KMS-11 (cell line): ENCODE data around the gene TGM3.

Experiments
- H2AFZ ChIP-seq: fragments of 200-600 bp; sonication (generic); 2 replicates; pipeline ENCODE4 v1.6.1; 2016; ENCODE audit warnings: antibody characterized with exemption, mixed run types, low read depth
- H3K27ac ChIP-seq: fragments of 200-600 bp; sonication (generic); 2 replicates; pipeline ENCODE4 v1.6.1; 2016; ENCODE audit warnings: mild to moderate bottlenecking, mixed run types
- H3K27me3 ChIP-seq: fragments of 200-600 bp; sonication (generic); 2 replicates; pipeline ENCODE4 v1.6.1; 2017; ENCODE audit warnings: mild to moderate bottlenecking, low read depth, mixed run types, moderate library complexity; ENCODE audit not compliant: insufficient read depth
- H3K36me3 ChIP-seq: fragments of 200-600 bp; sonication (generic); 2 replicates; pipeline ENCODE4 v1.6.1; 2017; ENCODE audit warnings: mild to moderate bottlenecking, mixed run types; ENCODE audit not compliant: insufficient read depth
- H3K4me1 ChIP-seq: fragments of 200-600 bp; sonication (generic); 2 replicates; pipeline ENCODE4 v1.6.1; 2016; ENCODE audit warnings: mild to moderate bottlenecking, low read depth, mixed run types; ENCODE audit not compliant: poor library complexity, severe bottlenecking
- H3K4me2 ChIP-seq: fragments of 200-600 bp; sonication (generic); 2 replicates; pipeline ENCODE4 v1.7.0; 2016; ENCODE audit warnings: mild to moderate bottlenecking, mixed run types
- H3K4me3 ChIP-seq: fragments of 200-600 bp; sonication (generic); IDR thresholded peaks from 2 replicates; pipeline ENCODE4 v1.6.1; 2017; ENCODE audit warnings: low read depth, low read length, mixed read lengths; ENCODE audit not compliant: insufficient read depth
- H3K79me2 ChIP-seq: fragments of 200-600 bp; sonication (generic); 2 replicates; pipeline ENCODE4 v1.6.1; 2016; ENCODE audit warnings: low read depth, mixed run types; ENCODE audit not compliant: insufficient read depth
- H3K9ac ChIP-seq: fragments of 200-600 bp; sonication (generic); 2 replicates; pipeline ENCODE4 v1.6.1; 2016; ENCODE audit warnings: mild to moderate bottlenecking, mixed run types
- H4K20me1 ChIP-seq: fragments of 200-600 bp; sonication (generic); 2 replicates; pipeline ENCODE4 v1.6.1; 2016; ENCODE audit warnings: mild to moderate bottlenecking, mixed run types; ENCODE audit not compliant: insufficient read depth
- CTCF ChIP-seq: fragments of 200-600 bp; sonication (generic); conservative IDR thresholded peaks from 2 replicates; pipeline ENCODE4 v1.6.1; 2017; ENCODE audit warnings: low read depth, mild to moderate bottlenecking, antibody characterized with exemption, low read length, moderate library complexity, mixed read lengths

TGM3 gene

DNA sequence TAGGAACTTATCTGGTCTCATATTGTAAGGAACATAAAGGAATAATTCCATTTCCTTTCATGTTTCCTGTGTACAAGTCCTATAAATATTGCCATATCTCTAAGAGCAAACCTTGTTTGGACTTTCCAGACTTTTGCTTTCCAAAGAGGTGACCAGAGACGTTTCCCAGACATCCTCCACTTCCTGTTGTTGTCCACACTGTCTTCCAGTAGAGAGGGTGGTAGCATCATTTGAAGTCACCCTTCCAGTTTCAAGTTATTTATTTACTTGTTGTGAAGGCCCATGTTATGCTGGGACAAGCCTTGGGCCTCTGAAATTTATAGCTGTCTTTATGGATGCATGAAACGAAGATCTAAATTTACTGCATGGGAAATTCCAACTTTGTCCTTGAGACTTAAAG, 10.6 kb upstream of the TGM3 start:
- Histone ChIP-seq H3K36me3 (no peaks in the 10 kb centered on the region), H3K9ac (no peak overlapping the region), H3K4me3 (no peak overlapping the region), H4K20me1 (no peaks in the 10 kb centered on the region), H3K4me1 (no peaks in the 10 kb centered on the region), H2AFZ (no peak overlapping the region), H3K27me3 (no peaks in the 10 kb centered on the region), H3K27ac (no peak overlapping the region), H3K79me2 (no peaks in the 10 kb centered on the region), H3K4me2 (no peak overlapping the region)
- no peak for TF ChIP-seq CTCF

GRCh38 chr20:2285613-2286012, 10.2 kb upstream of the TGM3 start:
- TF ChIP-seq CTCF, result no peak
- H3K4me2 ChIP-seq, result no peak overlapping the region
- no peaks in the 10 kb centered on the region for H3K36me3 ChIP-seq
- no peaks in the 10 kb centered on the region for H4K20me1 ChIP-seq
- no peaks in the 10 kb centered on the region for H3K79me2 ChIP-seq
- no peaks in the 10 kb centered on the region for H3K27me3 ChIP-seq
- H3K27ac ChIP-seq, result no peak overlapping the region
- no peak overlapping the region for H2AFZ ChIP-seq
- H3K9ac ChIP-seq, result no peak overlapping the region
- no peaks in the 10 kb centered on the region for H3K4me1 ChIP-seq
- no peak overlapping the region for H3K4me3 ChIP-seq

- Histone ChIP-seq H3K4me1 (no peaks in the 10 kb centered on the region), H3K4me2 (no peak overlapping the region), H4K20me1 (no peaks in the 10 kb centered on the region), H3K4me3 (no peak overlapping the region), H3K9ac (no peak overlapping the region), H3K27ac (no peak overlapping the region), H3K36me3 (no peaks in the 10 kb centered on the region), H3K79me2 (no peaks in the 10 kb centered on the region), H2AFZ (no peak overlapping the region), H3K27me3 (no peaks in the 10 kb centered on the region)
- no peak for TF ChIP-seq CTCF
Measured at GRCh38 chr20:2287504-2287903, 8.3 kb upstream of the TGM3 start.

DNA sequence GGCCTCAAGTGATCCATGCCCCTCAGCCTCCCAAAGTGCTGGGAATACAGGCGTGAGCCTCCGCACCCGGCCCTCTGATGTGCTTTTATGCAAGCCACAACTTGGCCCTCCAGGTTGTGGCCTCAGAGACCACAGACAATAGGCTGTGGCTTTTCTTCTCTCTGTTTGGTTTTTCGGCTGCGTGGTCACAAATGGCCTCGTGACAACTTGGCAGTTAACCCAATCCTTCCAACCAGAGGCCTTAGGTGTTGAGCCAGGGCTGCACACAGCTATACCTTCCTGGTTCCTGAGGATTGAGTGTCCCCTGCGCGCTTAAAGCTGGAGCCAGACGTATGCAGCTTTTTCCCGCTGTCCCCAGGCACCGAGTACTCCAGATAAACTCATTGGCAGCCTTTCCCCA, 6.3 kb upstream of the TGM3 start:
- Histone ChIP-seq H2AFZ (no peak overlapping the region), H3K79me2 (no peaks in the 10 kb centered on the region), H3K9ac (no peak overlapping the region), H3K36me3 (no peaks in the 10 kb centered on the region), H3K27ac (no peak overlapping the region), H3K27me3 (no peaks in the 10 kb centered on the region), H3K4me2 (no peak overlapping the region), H3K4me1 (no peaks in the 10 kb centered on the region), H3K4me3 (no peak overlapping the region), H4K20me1 (no peaks in the 10 kb centered on the region)
- TF ChIP-seq CTCF, result no peak

DNA sequence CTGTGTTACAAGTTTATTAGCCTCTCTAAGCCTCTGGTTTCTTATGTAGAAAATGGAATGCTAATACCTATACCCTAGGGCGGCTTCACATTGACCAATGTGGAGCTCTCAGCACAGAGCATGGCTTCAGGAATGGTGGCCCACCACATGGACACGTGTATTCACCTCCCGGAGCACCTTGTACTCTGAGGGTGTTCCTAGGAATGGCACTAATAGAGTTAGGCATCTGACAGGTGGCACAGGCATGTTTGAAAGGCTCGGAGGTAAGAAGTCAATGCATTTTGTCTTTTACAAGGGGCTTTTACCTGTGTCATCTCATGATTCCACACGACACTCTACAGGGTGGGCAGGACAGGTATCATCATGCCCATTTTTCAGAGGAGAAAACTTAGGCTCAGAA, 5.3 kb upstream of the TGM3 start:
- H3K4me3 ChIP-seq, result no peak overlapping the region
- no peaks in the 10 kb centered on the region for H3K4me1 ChIP-seq
- no peak overlapping the region for H3K9ac ChIP-seq
- H2AFZ ChIP-seq, result no peak overlapping the region
- H3K36me3 ChIP-seq, result no peaks in the 10 kb centered on the region
- no peak overlapping the region for H3K4me2 ChIP-seq
- no peaks in the 10 kb centered on the region for H3K27me3 ChIP-seq
- H3K27ac ChIP-seq, result no peak overlapping the region
- no peaks in the 10 kb centered on the region for H3K79me2 ChIP-seq
- TF ChIP-seq CTCF, result no peak
- no peaks in the 10 kb centered on the region for H4K20me1 ChIP-seq
